Measurements from ENCODE around the gene FSTL4. TPM values are rescaled to one million over a fixed set of nuclear protein-coding genes. Genes with fewer than 3 reads are reported as not detected.

Gene FSTL4
- total and polyA plus RNA-seq, 2 of the 13 experiments (the other 11 are each of a cell fraction or from before 2014, with no cell fraction given), result 2.1 to 3.0 TPM

- no peak for TF ChIP-seq ZNF251 (CRISPR knock-in tag; IDR thresholded peaks at IDR 0.05)
- TF ChIP-seq ARID2 (CRISPR knock-in tag; IDR thresholded peaks at IDR 0.05; ENCODE audit: borderline replicate concordance), result no peak
- no peak for TF ChIP-seq ZNF550 (CRISPR knock-in tag; IDR thresholded peaks at IDR 0.05; ENCODE audit: borderline replicate concordance)
- TF ChIP-seq CHCHD3 (CRISPR knock-in tag; IDR thresholded peaks at IDR 0.05), result no peak
- TF ChIP-seq HNRNPUL1 (IDR thresholded peaks at IDR 0.05; ENCODE audit: low read depth, low read length), result no peak
- no peak for TF ChIP-seq PTBP1 (IDR thresholded peaks at IDR 0.05; ENCODE audit: low read depth, low read length, poor library complexity, severe bottlenecking)
- no peak for TF ChIP-seq NFIC (IDR thresholded peaks at IDR 0.05; ENCODE audit: low read length)
- no peak for TF ChIP-seq ADNP (CRISPR knock-in tag; IDR thresholded peaks at IDR 0.05)
Measured at GRCh38 chr5:133519191-133519590, 93.2 kb downstream of the FSTL4 start (continued).

DNA sequence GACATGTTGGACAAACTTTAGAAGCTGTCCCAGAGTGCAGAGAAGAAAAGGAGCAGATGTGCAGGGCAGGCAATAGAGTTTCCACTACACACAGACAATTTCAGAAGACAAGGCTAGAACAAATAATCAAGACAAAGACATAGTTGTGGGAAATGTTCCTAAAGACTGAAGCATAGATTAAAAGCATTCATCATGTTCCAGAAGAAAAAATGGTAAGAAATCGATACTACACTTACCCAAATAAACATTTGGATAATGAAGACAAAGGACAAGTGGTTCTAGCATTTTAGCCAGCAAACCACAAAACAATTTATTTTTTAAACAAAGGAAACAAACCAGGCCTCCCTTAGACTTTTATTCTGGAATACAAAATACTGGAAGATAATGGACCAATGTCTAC, 97.9 kb downstream of the FSTL4 start:
- no peaks in the 10 kb centered on the region for H4K20me1 ChIP-seq (ENCODE audit: insufficient read depth, low read length)
- no peaks in the 10 kb centered on the region for H3K27me3 ChIP-seq (ENCODE audit: control insufficient read depth in 1 of 2, insufficient read depth in 2 of 2, low read length in 2 of 2)
- no peak overlapping the region for H3K4me3 ChIP-seq (replicated peaks in 1 of 3; ENCODE audit: insufficient read depth in 1 of 3, low read depth in 2 of 3, low read length in 3 of 3)
- no peak overlapping the region for H2AFZ ChIP-seq (ENCODE audit: low read length)
- H3K9ac ChIP-seq (ENCODE audit: insufficient read depth, low read depth, low read length), result no peak overlapping the region
- TF ChIP-seq, protein P1, sequence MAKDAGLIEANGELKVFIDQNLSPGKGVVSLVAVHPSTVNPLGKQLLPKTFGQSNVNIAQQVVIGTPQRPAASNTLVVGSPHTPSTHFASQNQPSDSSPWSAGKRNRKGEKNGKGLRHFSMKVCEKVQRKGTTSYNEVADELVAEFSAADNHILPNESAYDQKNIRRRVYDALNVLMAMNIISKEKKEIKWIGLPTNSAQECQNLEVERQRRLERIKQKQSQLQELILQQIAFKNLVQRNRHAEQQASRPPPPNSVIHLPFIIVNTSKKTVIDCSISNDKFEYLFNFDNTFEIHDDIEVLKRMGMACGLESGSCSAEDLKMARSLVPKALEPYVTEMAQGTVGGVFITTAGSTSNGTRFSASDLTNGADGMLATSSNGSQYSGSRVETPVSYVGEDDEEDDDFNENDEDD (CRISPR knock-in tag; IDR thresholded peaks at IDR 0.05; ENCODE audit: borderline replicate concordance), result no peak
- TF ChIP-seq SNAPC5 (CRISPR knock-in tag; IDR thresholded peaks at IDR 0.05; ENCODE audit: borderline replicate concordance) (no peak), ZNF468 (CRISPR knock-in tag; IDR thresholded peaks at IDR 0.05) (no peak), CHD2 (IDR thresholded peaks at IDR 0.05; ENCODE audit: low read depth, low read length) (no peak), ZNF44 (CRISPR knock-in tag; IDR thresholded peaks at IDR 0.05) (no peak), ATRX (CRISPR knock-in tag; IDR thresholded peaks at IDR 0.05; ENCODE audit: borderline replicate concordance) (no peak), ZFP90 (CRISPR knock-in tag; IDR thresholded peaks at IDR 0.05; ENCODE audit: borderline replicate concordance) (no peak), BRCA1 (CRISPR knock-in tag; IDR thresholded peaks at IDR 0.05) (no peak), ZNF841 (CRISPR knock-in tag; IDR thresholded peaks at IDR 0.05; ENCODE audit: borderline replicate concordance) (no peak), PRMT3 (CRISPR knock-in tag; IDR thresholded peaks at IDR 0.05; ENCODE audit: borderline replicate concordance, low read depth) (no peak)
- TF ChIP-seq, protein P2, sequence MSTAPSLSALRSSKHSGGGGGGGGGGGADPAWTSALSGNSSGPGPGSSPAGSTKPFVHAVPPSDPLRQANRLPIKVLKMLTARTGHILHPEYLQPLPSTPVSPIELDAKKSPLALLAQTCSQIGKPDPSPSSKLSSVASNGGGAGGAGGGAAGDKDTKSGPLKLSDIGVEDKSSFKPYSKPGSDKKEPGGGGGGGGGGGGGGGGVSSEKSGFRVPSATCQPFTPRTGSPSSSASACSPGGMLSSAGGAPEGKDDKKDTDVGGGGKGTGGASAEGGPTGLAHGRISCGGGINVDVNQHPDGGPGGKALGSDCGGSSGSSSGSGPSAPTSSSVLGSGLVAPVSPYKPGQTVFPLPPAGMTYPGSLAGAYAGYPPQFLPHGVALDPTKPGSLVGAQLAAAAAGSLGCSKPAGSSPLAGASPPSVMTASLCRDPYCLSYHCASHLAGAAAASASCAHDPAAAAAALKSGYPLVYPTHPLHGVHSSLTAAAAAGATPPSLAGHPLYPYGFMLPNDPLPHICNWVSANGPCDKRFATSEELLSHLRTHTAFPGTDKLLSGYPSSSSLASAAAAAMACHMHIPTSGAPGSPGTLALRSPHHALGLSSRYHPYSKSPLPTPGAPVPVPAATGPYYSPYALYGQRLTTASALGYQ (CRISPR knock-in tag; IDR thresholded peaks at IDR 0.05), result no peak
- TF ChIP-seq, protein P3, sequence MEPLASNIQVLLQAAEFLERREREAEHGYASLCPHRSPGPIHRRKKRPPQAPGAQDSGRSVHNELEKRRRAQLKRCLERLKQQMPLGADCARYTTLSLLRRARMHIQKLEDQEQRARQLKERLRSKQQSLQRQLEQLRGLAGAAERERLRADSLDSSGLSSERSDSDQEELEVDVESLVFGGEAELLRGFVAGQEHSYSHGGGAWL (CRISPR knock-in tag; IDR thresholded peaks at IDR 0.05), result no peak
- ChIA-PET CTCF (ENCODE audit: low intra/inter-chr PET ratio, low total read pairs) (no interaction called here), POLR2A (no interaction called here)
- no peaks in the 10 kb centered on the region for H3K36me3 ChIP-seq (replicated peaks in 1 of 2; ENCODE audit: control insufficient read depth in 1 of 2, insufficient read depth in 2 of 2, low read length in 2 of 2)
- no peaks in the 10 kb centered on the region for H3K79me2 ChIP-seq (ENCODE audit: insufficient read depth, low read length)
- intact Hi-C loops (cut with micrococcal nuclease; ENCODE audit: unreplicated experiment) (no loop called here), in situ Hi-C loops (cut with HindIII; ENCODE audit: extremely low pct_ligation_motif_present, low pct_unique_long_range_greater_than_20kb) (no loop called here)
- WGBS (ENCODE audit: low lambda C conversion rate), result 5% methylated on average over 1 of the region's 1 CpG
- no peaks in the 10 kb centered on the region for H3K9me3 ChIP-seq (ENCODE audit: low read length)
- ATAC-seq (no peak), FAIRE-seq (no peak), DNase-seq (ENCODE audit: low spot score) (no peak)
- H3K27ac ChIP-seq (ENCODE audit: extremely low read length, insufficient read depth, low read length), result no peak overlapping the region
- H3K4me2 ChIP-seq (ENCODE audit: low read depth, low read length), result no peak overlapping the region
- no peaks in the 10 kb centered on the region for H3K4me1 ChIP-seq (ENCODE audit: insufficient read depth, low read length)
- no TSS peak for BruUV-seq (replicated peaks)

Data from HepG2 (cell line).